Head of caudate nucleus (tissue), 42 donors: ENCODE measurements around the gene GCN1.
A peak's percentile ranks its signal among the peaks of the same experiment; 100 is the strongest.
"Not testable (repeated sequence)": the region's sequence is repeated elsewhere in the genome, so short reads cannot be mapped to it uniquely, and the experiment has no call there.

Source experiments
- DNase-seq, 42 donors: peaks; one replicate each; pipeline versions ENCODE4 v3.0.0 to v3.0.0-alpha.2; 2020 to 2021; ENCODE audit warnings: mixed read lengths in 7 of 42
- intact Hi-C: fragments of 100-400 bp; cut with DNase I; formaldehyde crosslinking; loops from one replicate; pipeline ENCODE4 v1.15.0; 2022

GCN1 gene

DNA sequence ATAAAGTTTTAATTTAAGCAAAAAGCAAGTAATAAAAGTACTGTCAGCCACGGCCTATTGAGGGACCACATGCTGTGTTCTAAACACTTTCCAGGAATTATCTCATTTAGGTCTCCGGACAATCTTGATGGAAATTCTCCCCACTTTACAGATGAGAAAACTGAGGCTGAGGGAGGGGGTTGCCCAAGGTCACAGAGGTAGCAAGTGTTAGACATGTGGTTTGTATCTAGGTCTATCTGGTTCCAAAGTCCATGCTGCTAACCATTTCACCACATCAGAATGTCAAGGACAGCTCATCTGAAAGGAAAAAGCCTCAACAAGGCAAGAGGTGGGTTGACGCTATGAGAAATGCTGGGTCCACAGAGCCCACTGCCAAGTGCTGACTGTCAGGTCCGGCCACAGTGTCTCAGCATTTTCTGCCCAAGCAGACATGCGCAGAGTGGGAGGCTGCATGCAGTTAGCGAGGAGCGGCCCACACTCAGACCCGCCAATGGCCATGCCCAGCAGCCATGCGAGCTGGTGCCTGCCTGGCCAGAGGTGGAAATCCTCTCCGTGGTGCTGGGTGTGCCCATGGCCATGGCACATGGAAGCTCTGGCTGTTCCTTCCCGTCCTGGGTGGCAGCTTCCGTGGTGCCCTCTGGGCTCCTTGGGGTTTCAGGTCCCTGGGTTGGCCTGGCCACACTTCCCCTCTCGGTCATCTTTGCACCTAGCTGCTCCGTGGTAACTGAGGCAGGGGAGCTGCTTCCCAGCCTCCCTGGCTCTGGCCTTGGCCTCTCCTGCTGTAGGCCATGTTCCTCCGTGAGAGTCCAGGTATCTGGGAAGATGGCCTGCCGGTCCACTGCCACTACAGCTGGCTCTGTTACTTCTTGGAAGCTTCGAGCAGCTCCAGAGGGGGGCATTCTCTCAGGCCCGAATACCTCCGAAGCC lies 24.4 kb upstream of the GCN1 start:
- intact Hi-C loops: no loop called here
- DNase-seq: no peak

DNA sequence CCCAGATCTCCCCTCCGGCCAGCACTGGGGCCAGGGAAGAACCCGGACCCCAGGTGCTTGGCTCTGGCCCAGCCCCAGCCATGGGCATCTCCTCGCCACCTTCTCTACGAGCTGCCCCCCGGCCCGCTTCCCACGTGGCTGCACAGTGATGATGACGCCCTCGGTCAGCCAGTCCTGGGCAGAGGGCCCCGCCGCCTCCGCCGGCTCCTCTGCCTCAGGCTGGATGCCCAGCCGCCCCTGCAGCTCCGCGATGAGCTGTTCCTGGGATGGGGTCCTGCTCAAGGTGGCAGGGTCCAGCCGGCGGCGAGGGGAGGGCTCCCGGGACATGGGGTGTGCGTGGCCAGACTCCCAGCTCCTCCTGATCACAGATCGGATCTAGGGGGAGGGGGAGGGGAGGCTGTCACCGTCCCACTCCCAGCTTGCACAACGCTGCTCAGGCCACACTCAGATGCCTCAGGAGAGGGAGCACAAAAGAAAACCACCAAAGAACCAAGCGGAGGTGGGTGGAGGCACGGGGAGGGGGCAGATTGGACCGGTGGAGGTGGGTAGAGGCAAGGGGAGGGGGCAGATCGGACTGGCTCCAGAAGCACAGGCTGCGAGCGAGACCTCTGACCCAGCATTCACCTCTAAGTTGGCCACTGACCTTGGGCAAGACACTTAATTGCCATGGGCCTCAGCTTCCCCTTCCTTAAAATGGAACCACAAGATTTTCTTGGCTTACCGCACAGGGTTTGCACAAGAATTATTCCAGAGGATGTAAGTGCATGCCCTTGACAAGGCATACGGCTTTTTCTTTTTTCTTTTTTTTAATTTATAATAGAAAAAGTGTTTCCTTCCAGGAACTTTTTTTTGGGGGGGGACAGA lies 22.5 kb upstream of the GCN1 start:
- DNase-seq: no peak

DNA sequence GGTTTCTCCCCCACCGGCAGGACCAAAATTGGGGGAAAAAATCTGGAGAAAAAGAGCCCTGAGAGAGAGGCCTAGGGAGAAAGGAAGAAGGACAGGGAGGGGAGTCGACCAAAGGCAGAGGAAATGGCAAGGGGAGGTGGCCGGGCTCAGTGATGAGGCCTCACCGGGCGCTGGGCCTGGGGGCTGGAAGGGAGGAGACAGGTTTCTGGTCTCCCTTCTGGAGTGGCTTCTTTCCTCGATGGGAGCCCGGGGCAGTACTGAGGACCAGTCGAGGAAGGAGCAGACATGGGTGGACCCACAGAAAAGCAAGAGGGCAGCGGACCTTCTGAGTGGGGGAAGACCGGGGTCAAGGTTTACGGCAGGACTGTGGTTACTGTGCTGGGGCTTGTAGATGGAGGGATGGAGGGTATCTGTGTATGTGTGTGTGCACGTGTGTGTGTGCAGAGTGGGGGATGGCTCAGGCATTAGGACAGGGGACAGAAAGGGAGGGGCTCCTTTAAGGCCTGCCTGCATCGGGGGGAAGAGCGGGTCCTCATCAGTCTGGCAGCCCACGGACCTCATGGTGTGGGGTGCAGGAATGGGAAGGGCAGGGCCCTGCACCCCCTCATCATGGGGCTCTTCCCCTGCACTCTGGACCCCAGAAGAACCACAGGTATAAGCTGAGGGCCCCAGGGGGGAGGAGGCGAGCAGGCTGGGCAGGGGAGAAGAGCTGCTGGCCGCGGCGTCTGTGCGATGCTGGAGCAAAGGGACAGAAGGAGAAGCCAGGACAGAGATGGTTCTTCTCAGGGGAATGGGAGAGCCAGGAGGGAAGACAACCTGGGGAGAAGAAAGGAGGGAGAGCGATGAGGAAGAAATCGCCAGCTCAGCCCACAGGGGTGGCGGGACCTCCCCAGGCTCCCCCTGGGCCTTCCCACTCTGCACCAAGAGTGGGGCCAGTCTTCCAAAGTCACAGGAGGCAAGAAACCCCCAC lies 21.5 kb upstream of the GCN1 start:
- intact Hi-C loops: no loop called here

More for the DNA sequence above, 22.5 kb upstream of the GCN1 start:
- intact Hi-C loops: no loop called here

GRCh38 chr12:120215357-120215735 lies 20.8 kb upstream of the GCN1 start:
- DNase-seq: no peak
- intact Hi-C loops: no loop called here

More for the DNA sequence above, 21.5 kb upstream of the GCN1 start:
- no peak for DNase-seq

- no peak for DNase-seq
- intact Hi-C loops: no loop called here
Observed at GRCh38 chr12:120214626-120215356, 20.3 kb upstream of the GCN1 start.

DNA sequence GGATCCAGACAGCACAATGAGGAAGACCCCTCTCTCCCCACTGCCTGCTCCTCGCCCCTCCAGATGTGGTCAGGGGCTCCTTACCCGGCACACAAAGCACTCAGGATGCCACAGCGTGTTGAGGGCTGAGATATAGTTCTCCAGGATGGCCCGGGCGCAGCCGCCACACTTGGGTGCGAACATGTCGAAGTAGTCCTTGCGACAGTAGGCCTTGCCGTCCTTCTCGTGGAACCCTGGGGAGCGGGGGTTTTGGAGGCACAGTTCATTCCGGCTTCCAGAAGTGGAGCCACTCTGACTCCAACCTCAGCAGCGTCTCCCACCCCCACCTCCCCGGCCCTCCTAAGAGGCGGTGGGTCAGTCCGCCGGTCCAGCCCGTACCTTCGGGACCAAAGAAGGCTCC lies 19.2 kb upstream of the GCN1 start:
- no peak for DNase-seq
- intact Hi-C loops: no loop called here

- intact Hi-C loops: not testable (repeated sequence)
Observed at GRCh38 chr12:120213182-120213581, 18.7 kb upstream of the GCN1 start.

GRCh38 chr12:120212301-120212700 lies 17.8 kb upstream of the GCN1 start:
- no peak for DNase-seq
- intact Hi-C loops: no loop called here

More at GRCh38 chr12:120213182-120213581, 18.7 kb upstream of the GCN1 start:
- DNase-seq: not testable (repeated sequence)

DNA sequence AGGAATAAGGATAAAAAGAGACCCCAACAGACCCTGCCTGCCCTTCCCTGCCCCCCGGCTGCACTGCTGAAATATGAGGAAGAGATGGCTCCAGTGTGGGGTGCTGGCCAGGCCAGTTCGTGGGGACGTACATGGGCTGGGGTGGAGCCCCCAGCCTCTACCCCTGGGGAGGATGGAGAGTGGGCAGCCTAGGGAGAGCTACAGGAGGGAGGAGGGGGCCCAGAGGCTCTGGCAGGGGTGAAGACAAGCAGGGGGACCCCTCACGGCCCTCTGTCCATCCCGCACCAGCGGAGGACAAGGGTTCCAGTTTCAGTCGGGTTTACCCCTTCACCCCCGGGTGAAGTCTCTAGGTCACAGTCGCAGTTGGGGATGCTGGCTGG lies 17.4 kb upstream of the GCN1 start:
- intact Hi-C loops: no loop called here
- DNase-seq: no peak

GRCh38 chr12:120211243-120211903 lies 16.9 kb upstream of the GCN1 start:
- intact Hi-C loops: no loop called here
- no peak for DNase-seq

GRCh38 chr12:120209851-120210250 lies 15.3 kb upstream of the GCN1 start:
- intact Hi-C loops: no loop called here
- no peak for DNase-seq

DNA sequence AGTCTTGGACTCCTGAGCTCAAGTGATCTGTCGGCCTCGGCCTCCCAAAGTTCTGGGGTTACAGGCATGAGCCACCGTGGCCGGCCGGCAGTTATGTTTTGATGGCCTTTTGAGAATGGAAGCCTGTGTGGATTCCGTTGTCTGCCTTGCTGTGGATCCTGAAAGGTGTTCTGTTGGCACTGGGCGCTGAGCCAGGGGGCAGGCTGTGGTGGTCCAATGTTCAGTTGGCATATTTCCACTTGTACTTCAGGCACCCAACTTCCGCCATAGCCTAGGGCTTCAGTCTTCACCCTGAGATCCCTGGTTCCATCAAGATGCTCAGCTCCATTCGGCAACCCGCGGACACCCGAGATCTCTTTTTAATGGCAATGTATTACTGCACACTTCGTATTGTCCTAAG lies 12.7 kb upstream of the GCN1 start:
- intact Hi-C loops: no loop called here
- DNase-seq: no peak

- DNase-seq, intact Hi-C loops: not testable (repeated sequence)
Observed at GRCh38 chr12:120206781-120207180, 12.3 kb upstream of the GCN1 start.

- intact Hi-C loops: no loop called here
- no peak for DNase-seq
Observed at GRCh38 chr12:120206228-120206627, 11.7 kb upstream of the GCN1 start.

DNA sequence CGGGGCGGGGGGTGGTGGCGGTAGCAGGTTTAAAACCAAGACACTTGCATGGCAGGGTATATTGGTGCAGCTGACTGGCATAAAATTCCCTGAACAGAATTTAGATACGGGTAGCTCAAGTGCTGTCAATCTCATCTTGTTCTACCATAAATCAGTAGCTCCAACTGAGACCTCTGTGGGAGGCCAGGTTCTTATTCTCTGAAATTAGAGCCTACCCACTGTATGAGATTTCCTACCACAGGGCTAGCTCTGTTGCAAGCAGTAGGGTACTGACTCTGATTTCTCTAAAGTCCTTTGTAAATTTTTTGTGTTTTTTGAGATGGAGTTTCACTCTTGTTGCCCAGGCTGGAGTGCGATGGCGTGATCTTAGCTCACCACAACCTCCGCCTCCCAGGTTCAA lies 9.7 kb upstream of the GCN1 start:
- intact Hi-C loops: no loop called here
- DNase-seq: peak in 3 of 42 donors; percentile 18 to 57 (median 27)

- intact Hi-C loops: no loop called here
Observed at GRCh38 chr12:120200364-120200800, 5.9 kb upstream of the GCN1 start.

DNA sequence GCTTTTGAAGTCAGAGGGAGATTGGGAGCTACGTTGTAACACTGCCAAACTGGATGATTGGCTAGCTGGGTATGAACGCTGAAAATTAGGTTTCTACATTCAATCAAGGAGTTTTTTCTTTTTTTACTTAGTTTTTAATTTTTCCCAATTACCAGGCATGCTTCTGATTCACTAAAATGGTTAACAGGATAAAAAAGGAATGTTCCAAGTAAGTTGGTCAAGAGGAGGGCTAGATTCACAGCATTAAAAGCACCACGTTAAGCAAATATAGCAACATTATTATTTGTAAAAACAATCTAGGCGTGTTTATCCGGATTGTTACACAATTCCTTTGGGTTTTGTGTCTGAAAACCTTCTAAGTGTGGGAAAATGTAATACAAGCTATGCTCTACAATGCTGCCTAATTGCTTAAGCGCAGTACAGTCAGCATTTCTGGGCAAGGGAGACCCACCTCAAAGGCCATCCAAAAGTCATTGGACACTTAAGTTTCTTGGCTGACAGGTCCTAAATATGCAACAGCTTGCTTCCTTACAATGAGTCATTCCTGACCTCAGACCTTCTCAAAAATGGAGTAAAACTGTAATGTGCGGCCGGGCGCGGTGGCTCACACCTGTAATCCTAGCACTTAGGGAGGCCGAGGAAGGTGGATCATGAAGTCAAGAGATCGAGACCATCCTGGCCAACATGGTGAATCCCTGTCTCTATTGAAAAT lies 5.2 kb upstream of the GCN1 start:
- intact Hi-C loops: loop anchor here (10.0 kb wide), 1 partner anchor 85 kb away; the partner anchor contains the start of gene RAB35
- no peak for DNase-seq

More at GRCh38 chr12:120200364-120200800, 5.9 kb upstream of the GCN1 start:
- no peak for DNase-seq
